HEK293 (cell line): ENCODE data around the gene CAPN12.
A peak's percentile ranks its signal among the peaks of the same experiment; 100 is the strongest.

ENCODE experiments used
- CTCF ChIA-PET: fragments of 350-600 bp; formaldehyde crosslinking; extraction: SDS; loops from one replicate; lab custom pipeline; 2021; ENCODE audit warnings: antibody characterized with exemption; lab: Yijun Ruan, JAX
- POLR2A ChIA-PET: fragments of 300-600 bp; formaldehyde crosslinking; extraction: SDS; loops from one replicate; lab custom pipeline; 2020; ENCODE audit warnings: antibody characterized with exemption, inconsistent platforms; lab: Yijun Ruan, JAX
- H3K27ac ChIP-seq: fragments of 200-500 bp; sonication (Bioruptor generic); 2 replicates; pipeline ENCODE4 v1.5.1; 2014; ENCODE audit warnings: low read depth, low read length, control low read depth, inconsistent platforms; ENCODE audit errors: extremely low read depth
- H3K36me3 ChIP-seq, 2 experiments: fragments of 200-500 bp in 1 of 2; sonication (Bioruptor generic) in 1 of 2; 1 replicate in 1 of 2; 2 replicates in 1 of 2; pipeline ENCODE4 v1.5.1; 2014 to 2017; ENCODE audit warnings: inconsistent platforms in 2 of 2, low read length in 2 of 2; ENCODE audit not compliant: control insufficient read depth in 2 of 2, insufficient read depth in 1 of 2
- H3K4me1 ChIP-seq: fragments of 200-500 bp; sonication (Bioruptor generic); 2 replicates; pipeline ENCODE4 v1.5.1; 2014; ENCODE audit warnings: mild to moderate bottlenecking, low read length, inconsistent platforms; ENCODE audit not compliant: control insufficient read depth, insufficient read depth
- H3K4me3 ChIP-seq: 2 replicates; pipeline ENCODE4 v1.5.1; 2011; ENCODE audit warnings: low read depth, mild to moderate bottlenecking, control low read depth, low read length, moderate library complexity
- H3K9me3 ChIP-seq: fragments of 200-500 bp; sonication (Bioruptor generic); 2 replicates; pipeline ENCODE4 v1.5.1; 2014; ENCODE audit warnings: low read depth, low read length, inconsistent platforms; ENCODE audit not compliant: control insufficient read depth, insufficient read depth
- ATF2 ChIP-seq: fragments of 450-650 bp; formaldehyde crosslinking; IDR thresholded peaks from 2 replicates; pipeline ENCODE4 v1.5.1; 2016; ENCODE audit warnings: missing biosample characterization, missing genetic modification characterization, low read depth
- EGR2 ChIP-seq: fragments of 450-650 bp; formaldehyde crosslinking; IDR thresholded peaks from 2 replicates; pipeline ENCODE4 v1.5.1; 2016; ENCODE audit warnings: low read depth, missing biosample characterization, missing genetic modification characterization
- HOXD13 ChIP-seq: sonication (generic); formaldehyde crosslinking; IDR thresholded peaks from 2 replicates; pipeline ENCODE4 v1.8.0; 2022; ENCODE audit warnings: missing genetic modification reagents, borderline replicate concordance
- PRDM10 ChIP-seq: fragments of 450-650 bp; formaldehyde crosslinking; IDR thresholded peaks from 2 replicates; pipeline ENCODE4 v1.5.1; 2016; ENCODE audit warnings: missing biosample characterization, missing genetic modification characterization
- WT1 ChIP-seq: fragments of 450-650 bp; formaldehyde crosslinking; IDR thresholded peaks from 2 replicates; pipeline ENCODE4 v1.5.1; 2016; ENCODE audit warnings: missing biosample characterization, missing genetic modification characterization
- ZBTB10 ChIP-seq: fragments of 450-650 bp; formaldehyde crosslinking; IDR thresholded peaks from 2 replicates; pipeline ENCODE4 v1.5.1; 2016; ENCODE audit warnings: missing biosample characterization, missing genetic modification characterization
- ZBTB49 ChIP-seq: fragments of 450-650 bp; formaldehyde crosslinking; IDR thresholded peaks from 2 replicates; pipeline ENCODE4 v1.5.1; 2016; ENCODE audit warnings: missing biosample characterization, missing genetic modification characterization, low read depth
- ZFHX2 ChIP-seq: fragments of 450-650 bp; formaldehyde crosslinking; conservative IDR thresholded peaks from 2 replicates; pipeline ENCODE4 v1.5.1; 2016; ENCODE audit warnings: missing biosample characterization, missing genetic modification characterization
- ZNF121 ChIP-seq: fragments of 450-650 bp; formaldehyde crosslinking; IDR thresholded peaks from 2 replicates; pipeline ENCODE4 v1.5.1; 2016; ENCODE audit warnings: missing biosample characterization, missing genetic modification characterization
- ZNF148 ChIP-seq: fragments of 450-650 bp; formaldehyde crosslinking; IDR thresholded peaks from 2 replicates; pipeline ENCODE4 v1.5.0; 2017; ENCODE audit warnings: missing biosample characterization, missing genetic modification characterization, borderline replicate concordance
- ZNF175 ChIP-seq: fragments of 450-650 bp; formaldehyde crosslinking; IDR thresholded peaks from 2 replicates; pipeline ENCODE4 v1.5.1; 2016; ENCODE audit warnings: missing biosample characterization, missing genetic modification characterization
- ZNF19 ChIP-seq: fragments of 450-650 bp; formaldehyde crosslinking; IDR thresholded peaks from 2 replicates; pipeline ENCODE4; 2016; ENCODE audit warnings: missing biosample characterization, missing genetic modification characterization, low read depth
- ZNF202 ChIP-seq: fragments of 450-650 bp; formaldehyde crosslinking; IDR thresholded peaks from 2 replicates; pipeline ENCODE4 v1.5.1; 2016; ENCODE audit warnings: missing biosample characterization, missing genetic modification characterization, borderline replicate concordance
- ZNF274 ChIP-seq, 2 experiments: fragments of 200-500 bp in 1 of 2; fragments of 450-650 bp in 1 of 2; sonication (Bioruptor generic) in 1 of 2; formaldehyde crosslinking in 1 of 2; IDR thresholded peaks; 2 replicates each; pipeline versions ENCODE4 v1.5.1 to v1.6.1; 2014 to 2016; ENCODE audit warnings: borderline replicate concordance in 1 of 2, inconsistent platforms in 1 of 2, low read length in 1 of 2, missing biosample characterization in 1 of 2, missing genetic modification characterization in 1 of 2
- ZNF341 ChIP-seq: fragments of 450-650 bp; formaldehyde crosslinking; IDR thresholded peaks from 2 replicates; pipeline ENCODE4; 2016; ENCODE audit warnings: low read depth, missing biosample characterization, missing genetic modification characterization
- ZNF514 ChIP-seq: fragments of 450-650 bp; formaldehyde crosslinking; IDR thresholded peaks from 2 replicates; pipeline ENCODE4 v1.5.1; 2016; ENCODE audit warnings: missing biosample characterization, missing genetic modification characterization
- ZNF530 ChIP-seq: fragments of 450-650 bp; formaldehyde crosslinking; IDR thresholded peaks from 2 replicates; pipeline ENCODE4 v1.5.1; 2016; ENCODE audit warnings: low read depth, missing biosample characterization, missing genetic modification characterization
- ZNF626 ChIP-seq: fragments of 450-650 bp; sonication (Bioruptor Pico); formaldehyde crosslinking; IDR thresholded peaks from 2 replicates; pipeline ENCODE4 v1.5.1; 2018; ENCODE audit warnings: missing biosample characterization, missing genetic modification characterization, inconsistent platforms
- ZNF701 ChIP-seq: fragments of 450-650 bp; formaldehyde crosslinking; IDR thresholded peaks from 2 replicates; pipeline ENCODE4 v1.5.1; 2016; ENCODE audit warnings: missing biosample characterization, missing genetic modification characterization
- ZNF76 ChIP-seq: fragments of 450-650 bp; formaldehyde crosslinking; IDR thresholded peaks from 2 replicates; pipeline ENCODE4; 2016; ENCODE audit warnings: low read depth, missing biosample characterization, missing genetic modification characterization, borderline replicate concordance

The CAPN12 gene

GRCh38 chr19:38727306-38727867 lies 16.9 kb downstream of the CAPN12 start:
- peaks cover 83 to 84% of the 10 kb centered on the region in 2 experiments for H3K36me3 ChIP-seq
- no peak overlapping the region for H3K4me3 ChIP-seq
- H3K27ac ChIP-seq = 0 out of 2 replicates have a peak overlapping the region, but pooled peaks have one; percentile 24
- TF ChIP-seq ZNF76 (tag by site-specific recombination) (no peak), ZNF121 (tag by site-specific recombination) (no peak), HOXD13 (no peak), ZNF341 (no peak), ZBTB49 (tag by site-specific recombination) (no peak), PRDM10 (peak; percentile 48), ZNF202 (tag by site-specific recombination) (no peak), ZNF514 (no peak), ZNF148 (no peak)
- CTCF ChIA-PET = interaction anchor here (0.5 to 1.1 kb wide), 3 partner anchors 74 to 203 kb away, joined by 3 read pairs; partner anchors contain the start of genes MRPS12 and SARS2
- H3K9me3 ChIP-seq = no peaks in the 10 kb centered on the region
- H3K4me1 ChIP-seq = no peaks in the 10 kb centered on the region
- POLR2A ChIA-PET = interaction anchor here (0.7 to 2.0 kb wide), 2 partner anchors 89 to 203 kb away, joined by 3 to 5 read pairs; partner anchors contain the start of genes MRPS12 and SARS2

- no peaks in the 10 kb centered on the region for H3K9me3 ChIP-seq
- no peak overlapping the region for H3K4me3 ChIP-seq
- no peaks in the 10 kb centered on the region for H3K4me1 ChIP-seq
- POLR2A ChIA-PET = interaction anchor here (0.7 to 2.0 kb wide), 4 partner anchors 8 to 204 kb away, joined by 4 to 5 read pairs (median 5); partner anchors contain the start of genes MRPS12 and SARS2
- peaks cover 85 to 89% of the 10 kb centered on the region in 2 experiments for H3K36me3 ChIP-seq
- H3K27ac ChIP-seq = peak overlapping the region; percentile 31; the same call in 1 of the 2 replicates
- CTCF ChIA-PET = interaction anchor here (0.8 to 1.1 kb wide), 3 partner anchors 119 to 204 kb away, joined by 3 to 4 read pairs (median 3); partner anchors contain the start of genes MRPS12 and SARS2
- TF ChIP-seq ZNF19 (no peak), ZNF701 (tag by site-specific recombination) (no peak), ZNF175 (tag by site-specific recombination) (no peak), ZFHX2 (tag by site-specific recombination) (peak; percentile 93), EGR2 (tag by site-specific recombination) (peak; percentile 94), ZNF274 (IDR thresholded peaks at IDR 0.05; ENCODE audit: low read length) (no peak), ZNF274 (tag by site-specific recombination; IDR thresholded peaks at IDR 0.05; ENCODE audit: borderline replicate concordance) (no peak), ZBTB10 (tag by site-specific recombination) (no peak), WT1 (tag by site-specific recombination) (no peak), ZNF530 (tag by site-specific recombination) (no peak), ATF2 (tag by site-specific recombination) (no peak), ZNF626 (tag by site-specific recombination) (no peak)
Measured at GRCh38 chr19:38726761-38727301, 17.4 kb downstream of the CAPN12 start.
